Choroid plexus epithelial cell (primary cell): ENCODE data around the gene TPSD1.
A peak's percentile ranks its signal among the peaks of the same experiment; 100 is the strongest.
"Not testable (repeated sequence)": the region's sequence is repeated elsewhere in the genome, so short reads cannot be mapped to it uniquely, and the experiment has no call there.

ENCODE experiments used
- DNase-seq: peaks from one replicate; pipeline ENCODE4 v3.0.0-alpha.2; 2010; ENCODE audit warnings: low read depth
- H3K4me3 ChIP-seq: 2 replicates; pipeline ENCODE4 v1.5.1; 2011; ENCODE audit warnings: low read depth, mild to moderate bottlenecking, control low read depth, low read length, moderate library complexity
- TF ChIP-seq, protein P1 (sequence below): conservative IDR thresholded peaks from 2 replicates; pipeline ENCODE4 v1.5.1; 2011; ENCODE audit warnings: low read depth, mild to moderate bottlenecking, control low read depth, inconsistent platforms, low read length, moderate library complexity

The TPSD1 gene

DNA sequence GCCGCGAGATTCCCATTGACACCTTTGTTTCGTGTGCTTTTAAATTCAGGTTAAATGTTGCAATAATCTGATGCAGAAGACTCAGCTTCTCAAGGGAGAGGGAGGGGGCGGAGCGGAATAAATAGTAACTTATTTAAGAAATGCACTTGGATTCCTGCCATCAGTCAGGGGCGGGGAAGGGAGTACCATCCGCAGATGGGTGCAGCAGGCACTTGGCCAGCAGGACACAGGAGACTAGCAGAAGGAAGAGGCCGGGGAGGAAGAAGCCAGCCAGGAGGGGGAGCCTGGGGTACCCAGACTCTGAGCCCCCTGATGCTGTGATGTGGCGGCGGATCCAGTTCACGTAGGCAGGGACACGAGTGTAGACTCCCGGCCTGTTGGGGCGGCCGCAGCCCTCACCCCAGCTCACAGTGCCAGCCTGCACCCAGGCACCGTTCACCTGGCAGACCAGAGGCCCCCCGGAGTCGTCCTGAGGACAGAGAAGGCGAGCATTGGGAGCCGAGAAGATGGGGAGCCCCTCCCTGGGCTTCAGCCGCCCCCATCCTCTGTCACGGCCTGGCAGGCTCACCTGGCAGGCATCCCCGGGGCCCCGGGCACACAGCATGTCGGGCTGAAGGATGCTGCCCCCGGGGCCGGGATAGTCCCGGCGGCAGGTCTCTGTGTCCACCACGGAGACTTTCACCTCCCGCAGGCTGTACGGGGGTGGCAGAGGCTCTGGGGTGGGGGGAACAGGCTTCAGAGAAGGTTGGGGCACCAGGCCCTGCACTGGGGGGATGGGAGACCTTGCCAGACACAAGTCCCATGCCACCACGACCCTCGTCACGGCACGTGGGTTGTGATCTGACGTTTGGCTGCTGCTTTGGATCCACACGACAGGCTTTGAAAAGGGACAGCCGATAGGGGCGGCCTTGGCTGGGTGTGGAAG, 34.0 kb upstream of the TPSD1 start:
- no peak overlapping the region for H3K4me3 ChIP-seq
- TF ChIP-seq, protein P1, sequence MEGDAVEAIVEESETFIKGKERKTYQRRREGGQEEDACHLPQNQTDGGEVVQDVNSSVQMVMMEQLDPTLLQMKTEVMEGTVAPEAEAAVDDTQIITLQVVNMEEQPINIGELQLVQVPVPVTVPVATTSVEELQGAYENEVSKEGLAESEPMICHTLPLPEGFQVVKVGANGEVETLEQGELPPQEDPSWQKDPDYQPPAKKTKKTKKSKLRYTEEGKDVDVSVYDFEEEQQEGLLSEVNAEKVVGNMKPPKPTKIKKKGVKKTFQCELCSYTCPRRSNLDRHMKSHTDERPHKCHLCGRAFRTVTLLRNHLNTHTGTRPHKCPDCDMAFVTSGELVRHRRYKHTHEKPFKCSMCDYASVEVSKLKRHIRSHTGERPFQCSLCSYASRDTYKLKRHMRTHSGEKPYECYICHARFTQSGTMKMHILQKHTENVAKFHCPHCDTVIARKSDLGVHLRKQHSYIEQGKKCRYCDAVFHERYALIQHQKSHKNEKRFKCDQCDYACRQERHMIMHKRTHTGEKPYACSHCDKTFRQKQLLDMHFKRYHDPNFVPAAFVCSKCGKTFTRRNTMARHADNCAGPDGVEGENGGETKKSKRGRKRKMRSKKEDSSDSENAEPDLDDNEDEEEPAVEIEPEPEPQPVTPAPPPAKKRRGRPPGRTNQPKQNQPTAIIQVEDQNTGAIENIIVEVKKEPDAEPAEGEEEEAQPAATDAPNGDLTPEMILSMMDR: no peak

DNA sequence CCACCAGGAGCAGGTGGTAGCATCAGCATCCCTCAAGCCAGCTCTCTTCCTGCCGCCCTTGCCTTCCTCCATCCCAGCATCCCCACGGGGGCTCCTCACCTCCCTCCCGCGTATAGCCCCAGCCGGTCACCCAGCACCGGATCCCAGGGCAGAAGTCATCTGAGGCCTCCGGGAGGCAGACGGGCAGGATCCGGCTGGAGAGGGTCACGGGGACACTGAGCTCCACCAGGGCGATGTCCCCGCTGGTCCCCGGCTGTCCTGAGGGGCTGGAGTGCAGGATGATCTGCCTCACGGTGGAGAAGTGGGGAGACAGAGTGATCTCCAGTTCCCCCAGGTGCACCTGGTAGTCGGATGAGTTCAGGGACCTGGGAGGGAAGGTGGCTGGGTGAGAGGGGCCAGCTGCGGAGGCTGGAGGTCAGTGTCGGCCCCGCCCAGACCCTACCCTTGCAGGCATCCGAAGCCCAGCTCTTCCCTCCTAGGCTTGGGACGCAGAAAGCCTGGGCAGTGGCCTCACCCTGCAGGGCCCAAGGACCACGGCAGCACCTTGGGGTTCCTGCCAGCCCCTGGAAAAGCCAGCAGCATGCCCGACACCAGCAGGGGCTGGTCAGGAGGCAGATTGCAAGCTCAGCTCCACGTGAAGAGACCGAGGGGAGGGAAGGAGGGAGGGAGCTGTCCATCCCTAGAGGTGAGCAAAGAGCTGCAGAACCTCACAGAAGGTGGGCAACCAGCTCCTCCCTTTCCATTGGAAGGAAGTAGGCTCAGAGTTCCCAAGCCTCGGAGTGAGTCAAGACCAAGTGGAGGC, 33.1 kb upstream of the TPSD1 start:
- no peak for DNase-seq
- TF ChIP-seq, protein P1: no peak
- no peak overlapping the region for H3K4me3 ChIP-seq

More for the DNA sequence above, 34.0 kb upstream of the TPSD1 start:
- DNase-seq: peak; percentile 7

DNA sequence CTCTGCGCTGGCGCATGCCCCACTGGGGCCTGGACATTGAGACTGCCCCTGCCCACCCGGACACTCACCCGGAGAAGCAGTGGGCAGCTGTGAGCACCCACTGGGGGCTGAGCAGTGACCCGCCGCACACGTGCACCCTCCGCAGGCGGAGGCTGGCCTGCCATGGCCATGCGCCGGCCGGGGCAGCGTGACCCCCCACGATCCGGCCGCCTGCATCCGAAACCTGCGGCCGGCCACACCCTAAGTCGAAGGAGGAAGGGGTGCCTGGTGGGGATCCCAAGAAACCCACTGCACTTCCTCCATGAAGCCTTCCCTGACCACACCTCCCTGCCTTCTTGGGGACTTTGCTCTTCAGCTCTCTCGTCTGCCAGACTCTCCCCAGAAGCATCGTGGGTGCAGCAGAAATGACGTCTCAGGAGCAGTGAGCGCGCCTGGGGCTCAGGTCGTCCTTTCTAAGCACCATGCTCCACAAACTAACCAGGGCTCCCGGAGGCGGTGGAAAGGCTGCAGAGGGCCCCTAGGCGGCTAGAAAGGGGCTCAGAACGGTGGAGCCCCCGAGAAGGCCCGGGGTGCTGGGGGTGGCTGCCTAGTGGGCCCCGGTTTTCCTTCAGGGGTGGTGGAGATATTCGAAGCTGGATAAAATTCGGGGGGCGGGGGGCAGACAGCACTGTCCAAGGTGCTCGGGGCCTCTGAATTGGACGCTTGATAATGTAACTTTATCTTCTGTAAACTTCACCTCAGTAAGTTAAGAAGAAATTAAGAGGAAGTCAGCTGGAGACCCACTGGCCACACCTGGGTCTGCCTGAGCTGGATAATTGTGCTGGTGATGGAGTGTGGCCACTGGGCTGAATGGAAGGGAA, 32.3 kb upstream of the TPSD1 start:
- no peak overlapping the region for H3K4me3 ChIP-seq
- TF ChIP-seq, protein P1: no peak
- DNase-seq: no peak

DNA sequence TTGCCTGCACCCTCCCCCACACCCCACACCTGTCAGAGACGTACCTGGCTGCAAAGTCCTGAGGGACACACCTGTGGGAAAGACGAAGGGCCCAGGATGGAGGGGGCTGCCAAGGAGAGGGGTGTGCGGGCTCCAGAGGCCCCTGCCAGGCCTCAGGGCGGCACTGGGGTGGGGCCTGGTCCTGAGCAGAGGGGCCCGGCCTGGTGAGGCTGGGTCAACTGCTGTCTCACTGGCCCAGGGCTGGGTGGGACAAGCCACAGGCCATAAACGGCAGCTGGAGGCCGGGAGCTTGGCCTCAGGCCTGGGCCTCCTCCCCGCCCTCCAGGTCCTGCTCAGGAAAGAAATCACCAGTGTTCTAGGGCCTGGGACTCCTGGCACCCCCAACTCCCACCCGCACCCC, 31.3 kb upstream of the TPSD1 start:
- TF ChIP-seq, protein P1: no peak
- no peak overlapping the region for H3K4me3 ChIP-seq

DNA sequence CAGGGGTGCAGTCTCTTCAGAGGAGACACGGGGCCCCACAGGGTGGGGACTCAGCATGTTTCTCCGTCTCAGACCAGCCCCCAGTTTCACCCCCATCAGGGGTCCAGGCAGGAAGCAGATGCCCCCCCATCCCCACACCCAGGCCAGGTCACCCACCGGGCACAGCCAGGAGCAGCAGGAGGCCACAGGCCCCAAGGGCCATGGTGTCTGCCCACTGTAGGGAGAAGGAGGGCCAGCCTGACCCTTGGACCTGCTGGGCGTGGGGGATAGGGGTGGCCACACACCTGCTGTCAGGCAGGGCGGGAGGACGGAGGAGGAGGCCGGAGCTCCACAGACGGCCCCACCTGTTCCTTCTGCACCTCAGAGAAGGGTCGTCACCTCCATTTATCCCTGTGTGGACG, 30.8 kb upstream of the TPSD1 start, which contains the start of gene TPSG1:
Gene TPSG1 (minus strand): TSS at position 218 of the 401 bp plus-strand sequence. CDS start 16 bp downstream, at position 202.
- no peak within 1 kb of the TSS for H3K4me3 ChIP-seq
- DNase-seq: no peak
- TF ChIP-seq, protein P1: no peak

More for the DNA sequence above, 31.3 kb upstream of the TPSD1 start:
- no peak for DNase-seq

DNA sequence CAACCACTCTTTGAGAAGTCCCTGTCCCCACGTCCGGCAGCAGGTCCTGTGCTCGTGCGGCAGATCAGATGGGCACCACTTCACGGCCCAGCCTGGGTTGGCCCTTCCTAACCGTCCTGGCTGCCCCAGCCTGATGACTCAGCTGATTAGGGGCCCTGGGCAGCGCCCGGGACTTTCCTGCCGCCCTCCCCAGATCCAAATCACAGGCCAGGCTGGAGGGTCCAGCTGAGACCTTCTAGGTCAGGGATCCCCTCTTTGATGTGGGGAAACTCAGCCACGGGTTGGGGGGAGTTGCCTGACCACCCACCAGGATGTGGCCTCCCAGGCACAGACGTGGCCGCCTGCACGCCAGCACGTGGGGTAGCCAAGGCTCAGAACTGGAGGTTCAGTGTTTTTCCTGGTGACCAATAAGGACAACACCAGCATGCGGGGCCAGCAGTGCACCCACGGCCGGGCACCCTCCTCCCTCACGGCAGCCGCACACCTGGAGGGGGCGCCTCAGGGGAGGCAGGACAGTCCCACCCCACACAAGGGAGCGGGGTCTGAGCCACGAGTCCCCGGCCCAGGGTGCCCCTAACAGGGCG, 30.0 kb upstream of the TPSD1 start:
- not testable (repeated sequence) for H3K4me3 ChIP-seq, DNase-seq

DNA sequence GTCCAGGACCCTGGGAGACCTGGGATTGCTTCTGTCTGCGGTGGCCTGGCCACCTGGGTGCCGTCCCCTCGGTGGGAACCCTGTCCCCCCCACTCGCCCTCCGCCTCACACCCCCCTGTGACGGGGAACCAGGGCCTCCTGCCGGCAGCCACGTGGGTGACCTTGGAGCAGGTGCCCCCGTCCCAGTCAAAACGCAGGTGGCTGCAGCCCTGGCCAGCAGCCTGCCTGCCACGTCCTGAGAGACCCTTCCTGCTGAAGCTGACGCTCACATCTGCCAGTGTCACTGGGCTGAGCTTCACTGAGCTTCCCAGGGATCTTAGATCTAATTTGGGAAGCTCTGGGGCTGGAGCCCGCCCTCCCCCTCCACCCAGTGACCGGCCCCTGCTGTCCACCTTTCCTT, 29.2 kb upstream of the TPSD1 start:
- DNase-seq, H3K4me3 ChIP-seq: not testable (repeated sequence)

DNA sequence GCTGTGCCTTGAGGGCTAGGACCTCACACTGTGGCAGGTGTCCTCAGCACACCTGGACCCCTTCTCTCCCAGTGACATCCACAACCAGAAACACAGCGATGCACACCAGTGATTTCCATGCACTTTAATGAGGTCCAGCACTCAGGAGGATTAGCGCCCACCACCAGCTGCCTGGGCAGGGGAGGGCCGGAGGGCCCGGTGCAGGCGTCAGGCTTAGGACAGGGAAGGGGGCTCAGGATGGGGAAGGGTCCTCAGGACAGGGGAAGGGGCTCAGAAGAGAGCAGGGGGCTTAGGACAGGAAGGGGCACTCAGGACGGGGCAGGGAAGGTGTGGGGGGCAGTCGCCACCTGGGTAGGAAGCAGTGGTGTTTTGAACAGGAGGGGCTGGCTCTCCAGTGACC, 27.6 kb upstream of the TPSD1 start:
- DNase-seq: not testable (repeated sequence)

DNA sequence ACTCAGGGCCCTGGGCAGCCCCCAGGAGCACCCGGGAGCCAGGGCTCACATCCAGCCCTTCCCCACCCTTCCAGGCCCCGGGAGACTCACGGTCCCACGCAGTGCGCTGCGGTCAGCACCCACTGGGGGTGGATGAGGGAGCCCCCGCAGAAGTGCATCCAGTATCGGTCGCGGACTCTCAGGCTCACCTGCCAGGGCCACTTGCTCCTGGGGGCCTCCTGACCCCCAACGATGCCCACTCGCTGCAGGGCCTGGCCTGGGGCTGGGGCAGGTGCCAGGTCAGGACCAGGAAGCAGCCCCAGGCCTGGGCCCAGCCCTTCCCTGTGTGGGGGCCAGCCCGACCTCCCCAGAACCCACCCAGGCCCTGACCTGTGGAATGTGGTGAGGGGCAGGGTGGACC, 26.4 kb upstream of the TPSD1 start:
- H3K4me3 ChIP-seq, DNase-seq: not testable (repeated sequence)

More for the DNA sequence above, 27.6 kb upstream of the TPSD1 start:
- H3K4me3 ChIP-seq: not testable (repeated sequence)

DNA sequence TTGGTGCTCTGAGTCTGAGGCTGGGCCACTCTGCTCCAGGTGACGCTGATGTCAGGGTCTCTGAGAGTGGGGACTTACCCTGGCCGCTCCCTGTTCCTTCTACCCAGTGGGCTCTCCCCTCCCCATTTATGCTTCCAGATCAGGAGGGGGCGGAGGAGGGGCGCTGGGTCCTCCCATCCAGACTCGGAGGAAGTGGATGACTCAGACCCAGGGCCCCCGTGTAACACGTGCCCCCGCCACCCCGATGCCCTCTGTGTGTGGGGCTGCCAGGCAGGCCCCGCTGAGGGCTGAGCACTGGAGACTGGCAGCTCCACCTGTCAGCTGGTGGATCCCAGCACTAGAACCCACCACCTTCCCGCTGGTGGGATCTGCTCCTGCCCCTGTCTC, 25.8 kb upstream of the TPSD1 start, which contains the start of gene TPSB2:
Gene TPSB2 (minus strand): TSS at position 101 of the 387 bp plus-strand sequence. CDS start 233 bp downstream, outside the sequence.
- DNase-seq, H3K4me3 ChIP-seq: not testable (repeated sequence)
